ENCODE measurements around the gene MZF1. TPM values are rescaled to one million over a fixed set of nuclear protein-coding genes. Genes with fewer than 3 reads are reported as not detected.

The MZF1 gene
- total and polyA plus RNA-seq, 4 donors, result 4.9 to 21.1 (median 8.8) TPM

GRCh38 chr19:58547323-58548312 is 25.5 kb downstream of the MZF1 start:
- no peak for DNase-seq (ENCODE audit: low spot score)
- Histone ChIP-seq H3K4me1 (ENCODE audit: control insufficient read depth in 4 of 4, insufficient read depth in 4 of 4, low read length in 3 of 4) (peaks cover 11 to 27% (median 20%) of the 10 kb centered on the region in 4 donors), H3K4me3 (ENCODE audit: low read depth in 1 of 3, low read length in 3 of 3) (no peak overlapping the region), H3K27ac (ENCODE audit: low read depth in 1 of 2, low read length in 2 of 2) (no peak overlapping the region), H3K36me3 (ENCODE audit: control insufficient read depth in 4 of 4, insufficient read depth in 3 of 4, low read depth in 1 of 4, low read length in 3 of 4) (peaks cover 27 to 56% (median 49%) of the 10 kb centered on the region in 4 donors), H3K9me3 (ENCODE audit: control insufficient read depth in 4 of 4, low read length in 3 of 4) (no peaks in the 10 kb centered on the region), H3K27me3 (ENCODE audit: control insufficient read depth in 4 of 4, insufficient read depth in 4 of 4, low read length in 3 of 4) (no peaks in the 10 kb centered on the region), H3K9ac (ENCODE audit: low read depth in 1 of 2, low read length in 2 of 2) (no peak overlapping the region)
- no peak for TF ChIP-seq YY1 (IDR thresholded peaks at IDR 0.05)
- TF ChIP-seq HNF4A (conservative IDR thresholded peaks at IDR 0.05), result no peak
- no peak for TF ChIP-seq RAD21 (IDR thresholded peaks at IDR 0.05)
- no peak for TF ChIP-seq ATF3 (IDR thresholded peaks at IDR 0.05)
- TF ChIP-seq FOXA1 (IDR thresholded peaks at IDR 0.05), result no peak
- TF ChIP-seq HNF4G (IDR thresholded peaks at IDR 0.05), result no peak
- no peak for TF ChIP-seq JUND (IDR thresholded peaks at IDR 0.05)
- no peak for TF ChIP-seq ZBTB33 (IDR thresholded peaks at IDR 0.05)
- no peak for TF ChIP-seq FOXA2 (IDR thresholded peaks at IDR 0.05)
- no peak for TF ChIP-seq GABPA (IDR thresholded peaks at IDR 0.05 in 1 of 2, conservative IDR thresholded peaks at IDR 0.05 in 1 of 2)
- TF ChIP-seq EGR1 (IDR thresholded peaks at IDR 0.05; ENCODE audit: low read depth in 2 of 2), result no peak
- TF ChIP-seq RXRA (IDR thresholded peaks at IDR 0.05), result no peak
- no peak for TF ChIP-seq CTCF (IDR thresholded peaks at IDR 0.05; ENCODE audit: low read depth, low read length, missing input control)
- TF ChIP-seq MAX (IDR thresholded peaks at IDR 0.05), result no peak
- no peak for TF ChIP-seq NR2F2 (IDR thresholded peaks at IDR 0.05)
- TF ChIP-seq TAF1 (conservative IDR thresholded peaks at IDR 0.05), result no peak
- no peak for TF ChIP-seq SP1 (IDR thresholded peaks at IDR 0.05)
- TF ChIP-seq REST (IDR thresholded peaks at IDR 0.05), result no peak
- 94% methylated on average over 18 of the region's 18 CpGs for WGBS
